Keratinocyte (primary cell): ENCODE results near the gene ATXN7L1. TPM values are rescaled to one million over a fixed set of nuclear protein-coding genes. Genes with fewer than 3 reads are reported as not detected.

Experiments used
- DNase-seq: peaks from one replicate; pipeline ENCODE4 v3.0.0-alpha.2; 2011; ENCODE audit warnings: low read depth, missing footprints, low spot score
- FAIRE-seq: peaks from 2 replicates; lab custom pipeline; 2011; peaks lifted over from hg19 to GRCh38; lab: Jason Lieb, UNC
- H2AFZ ChIP-seq: 2 replicates; pipeline ENCODE4 v1.6.0; 2012; ENCODE audit warnings: low read length, control low read depth, inconsistent platforms; ENCODE audit not compliant: control insufficient read depth
- H3K27ac ChIP-seq: 2 replicates; pipeline ENCODE4 v1.5.1; 2011; ENCODE audit warnings: low read length; ENCODE audit not compliant: control insufficient read depth, insufficient read depth
- H3K27me3 ChIP-seq: 3 replicates; pipeline ENCODE4 v1.6.0; 2011; ENCODE audit warnings: low read length; ENCODE audit not compliant: control insufficient read depth, insufficient read depth; ENCODE audit errors: extremely low read depth
- H3K36me3 ChIP-seq, 2 experiments: 2 replicates in 1 of 2; 3 replicates in 1 of 2; pipeline ENCODE4 v1.5.1; 2011; ENCODE audit warnings: low read length in 2 of 2, mild to moderate bottlenecking in 1 of 2; ENCODE audit not compliant: control insufficient read depth in 2 of 2, insufficient read depth in 2 of 2; ENCODE audit errors: extremely low read depth in 1 of 2
- H3K4me1 ChIP-seq: 3 replicates; pipeline ENCODE4 v1.5.1; 2011; ENCODE audit warnings: low read length; ENCODE audit not compliant: control insufficient read depth, insufficient read depth; ENCODE audit errors: extremely low read depth
- H3K4me2 ChIP-seq: 3 replicates; pipeline ENCODE4 v1.6.0; 2011; ENCODE audit warnings: low read depth, low read length; ENCODE audit not compliant: control insufficient read depth, insufficient read depth; ENCODE audit errors: extremely low read depth
- H3K4me3 ChIP-seq, 3 experiments: fragments of 200-600 bp in 1 of 3; sonication (generic) in 1 of 3; 2 replicates in 2 of 3; 3 replicates in 1 of 3; pipeline ENCODE4 v1.5.1; 2011 to 2016; ENCODE audit warnings: low read length in 3 of 3, mild to moderate bottlenecking in 3 of 3, control low read depth in 2 of 3, inconsistent platforms in 1 of 3, low read depth in 1 of 3, mixed read lengths in 1 of 3, mixed run types in 1 of 3, moderate library complexity in 1 of 3; ENCODE audit not compliant: control insufficient read depth in 2 of 3, insufficient read depth in 2 of 3; ENCODE audit errors: extremely low read depth in 1 of 3
- H3K79me2 ChIP-seq: 2 replicates; pipeline ENCODE4 v1.6.0; 2012; ENCODE audit warnings: low read length; ENCODE audit not compliant: control insufficient read depth, insufficient read depth
- H3K9ac ChIP-seq: 3 replicates; pipeline ENCODE4 v1.6.0; 2011; ENCODE audit warnings: low read length; ENCODE audit not compliant: control insufficient read depth, insufficient read depth; ENCODE audit errors: extremely low read depth
- H3K9me1 ChIP-seq: 3 replicates; pipeline ENCODE4 v1.6.0; 2011; ENCODE audit warnings: low read length; ENCODE audit not compliant: control insufficient read depth, insufficient read depth; ENCODE audit errors: extremely low read depth
- H3K9me3 ChIP-seq: 2 replicates; pipeline ENCODE4 v1.5.1; 2012; ENCODE audit warnings: low read depth, low read length; ENCODE audit not compliant: control insufficient read depth
- H4K20me1 ChIP-seq: 3 replicates; pipeline ENCODE4 v1.6.0; 2011; ENCODE audit warnings: low read length; ENCODE audit not compliant: control insufficient read depth, insufficient read depth; ENCODE audit errors: extremely low read depth
- CTCF ChIP-seq, 3 experiments: IDR thresholded peaks in 1 of 3; conservative IDR thresholded peaks in 1 of 3; optimal IDR thresholded peaks in 1 of 3; 2 replicates in 2 of 3; 3 replicates in 1 of 3; pipeline versions ENCODE3 to v1.5.1; 2011; ENCODE audit warnings: low read length in 3 of 3, mild to moderate bottlenecking in 3 of 3, moderate library complexity in 2 of 3, control low read depth in 1 of 3, inconsistent platforms in 1 of 3; ENCODE audit not compliant: insufficient read depth in 2 of 3; ENCODE audit errors: extremely low read depth in 1 of 3
- EZH2 ChIP-seq: IDR thresholded peaks from one replicate; pipeline ENCODE4 v1.6.1; 2012; ENCODE audit warnings: inconsistent platforms, mild to moderate bottlenecking, low read length, moderate library complexity
- dilution Hi-C: fragments of 300-500 bp; cut with MboI; formaldehyde crosslinking; loops from one replicate; pipeline ENCODE4 v1.7.0; 2020; ENCODE audit warnings: low sequenced_read_pairs; ENCODE audit not compliant: extremely low pct_ligation_motif_present
- polyA plus RNA-seq, 5 experiments: library from polyadenylated mRNA; depleted of rRNA in 3 of 5; stranded (reverse) in 3 of 5; stranded (forward) in 1 of 5; unstranded in 1 of 5; fragments of >200 nt; gene quantifications; 1 replicate in 1 of 5; 2 replicates in 3 of 5; 3 replicates in 1 of 5; pipeline versions ENCODE4 v1.2.1 to v1.2.3, GENCODE V29; 2011 to 2012; ENCODE audit warnings: missing spikeins in 2 of 5, low read depth in 1 of 5, low replicate concordance in 1 of 5

The ATXN7L1 gene
- polyA plus RNA-seq, 1 donor (not counting 4 experiments of a cell fraction or from before 2014, with no cell fraction given), result 4.8 TPM

- H3K4me3 ChIP-seq, result no peak overlapping the region
- dilution Hi-C loops, result no loop called here
- H2AFZ ChIP-seq, result no peak overlapping the region
- no peaks in the 10 kb centered on the region for H3K79me2 ChIP-seq
- H3K27me3 ChIP-seq, result no peaks in the 10 kb centered on the region
- no peaks in the 10 kb centered on the region for H3K36me3 ChIP-seq
- H4K20me1 ChIP-seq, result peaks cover 4% of the 10 kb centered on the region
- no peaks in the 10 kb centered on the region for H3K9me1 ChIP-seq
- FAIRE-seq (no peak), DNase-seq (no peak)
- H3K4me1 ChIP-seq, result no peaks in the 10 kb centered on the region
- H3K9ac ChIP-seq, result no peak overlapping the region
- no peak overlapping the region for H3K4me2 ChIP-seq
- TF ChIP-seq CTCF (optimal IDR thresholded peaks at IDR 0.05 in 1 of 3, IDR thresholded peaks at IDR 0.05 in 1 of 3, conservative IDR thresholded peaks at IDR 0.05 in 1 of 3; ENCODE audit: extremely low read depth in 1 of 3, insufficient read depth in 2 of 3, low read length in 3 of 3) (no peak), EZH2 (no peak)
- no peak overlapping the region for H3K27ac ChIP-seq
- H3K9me3 ChIP-seq, result no peaks in the 10 kb centered on the region
Measured at GRCh38 chr7:105907129-105907846, 30.9 kb upstream of the ATXN7L1 start.

- H3K36me3 ChIP-seq, result no peaks in the 10 kb centered on the region
Measured at GRCh38 chr7:105906695-105907094, 30.3 kb upstream of the ATXN7L1 start.

More at GRCh38 chr7:105906695-105907094, 30.3 kb upstream of the ATXN7L1 start:
- FAIRE-seq (no peak), DNase-seq (no peak)
- no peak overlapping the region for H3K4me2 ChIP-seq
- H3K27ac ChIP-seq, result no peak overlapping the region
- dilution Hi-C loops, result no loop called here
- H3K4me1 ChIP-seq, result no peaks in the 10 kb centered on the region
- H3K9me3 ChIP-seq, result no peaks in the 10 kb centered on the region
- TF ChIP-seq EZH2 (no peak), CTCF (optimal IDR thresholded peaks at IDR 0.05 in 1 of 3, IDR thresholded peaks at IDR 0.05 in 1 of 3, conservative IDR thresholded peaks at IDR 0.05 in 1 of 3; ENCODE audit: extremely low read depth in 1 of 3, insufficient read depth in 2 of 3, low read length in 3 of 3) (no peak)
- no peak overlapping the region for H3K4me3 ChIP-seq
- H3K9ac ChIP-seq, result no peak overlapping the region
- H2AFZ ChIP-seq, result no peak overlapping the region
- H3K27me3 ChIP-seq, result no peaks in the 10 kb centered on the region
- H3K9me1 ChIP-seq, result no peaks in the 10 kb centered on the region
- peaks cover 4% of the 10 kb centered on the region for H4K20me1 ChIP-seq
- no peaks in the 10 kb centered on the region for H3K79me2 ChIP-seq
